Measurements from ENCODE around the gene PCBP2. TPM values are rescaled to one million over a fixed set of nuclear protein-coding genes. Genes with fewer than 3 reads are reported as not detected.
"Not testable (repeated sequence)": the region's sequence is repeated elsewhere in the genome, so short reads cannot be mapped to it uniquely, and the experiment has no call there.

Gene PCBP2
- 100 to 1,000 TPM; 738 to 756 TPM for total RNA-seq

- ChIA-PET CTCF (interaction anchor here (0.7 to 1.3 kb wide), 5 partner anchors 26 to 130 kb away, joined by 3 to 6 read pairs (median 4); partner anchors contain the start of gene AAAS), POLR2A (interaction anchor here (0.9 to 1.3 kb wide), 3 partner anchors 23 to 130 kb away, joined by 3 to 5 read pairs (median 4); partner anchors contain the start of genes AAAS and TARBP2)
- Mint-ChIP-seq H3K4me3 (peak within 1 kb of the TSS; percentile 100), H3K36me3 (ENCODE audit: low read depth) (peaks cover 51% of the 10 kb centered on the region), H3K9me3 (no peaks in the 10 kb centered on the region), H3K27me3 (no peaks in the 10 kb centered on the region), H3K4me1 (peaks cover 44% of the 10 kb centered on the region), H3K27ac (peak within 1 kb of the TSS; percentile 99)
- peak; percentile 98 for DNase-seq
Observed at GRCh38 chr12:53451661-53452158, at the start of gene PCBP2. Gene PCBP2, plus strand, starts transcription at chr12:53452102. Its CDS starts 2,699 bp downstream, at chr12:53454801.

DNA sequence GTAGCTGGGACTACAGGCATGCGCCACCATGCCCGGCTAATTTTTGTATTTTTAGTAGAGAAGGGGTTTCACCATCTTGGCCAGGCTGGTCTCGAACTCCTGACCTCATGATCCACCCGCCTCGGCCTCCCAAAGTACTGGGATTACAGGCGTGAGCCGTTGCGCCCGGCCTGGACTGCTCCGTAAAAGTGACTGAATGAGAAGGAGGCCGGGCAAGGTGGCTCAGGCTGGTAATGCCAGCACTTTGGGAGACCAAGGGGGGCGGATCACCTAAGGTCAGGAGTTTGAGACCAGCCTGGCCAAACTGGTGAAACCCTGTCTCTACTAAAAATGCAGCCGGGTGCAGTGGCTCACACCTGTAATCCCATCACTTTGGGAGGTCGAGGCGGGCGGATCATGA lies 49.6 kb upstream of the PCBP2 start:
- CTCF ChIA-PET, result interaction anchor here (0.9 kb wide), 1 partner anchor 50 kb away, joined by 3 read pairs; no protein-coding TSS in a partner anchor
- H3K27me3 Mint-ChIP-seq, POLR2A ChIA-PET, H3K4me3 Mint-ChIP-seq, H3K27ac Mint-ChIP-seq, DNase-seq, H3K9me3 Mint-ChIP-seq, H3K4me1 Mint-ChIP-seq: not testable (repeated sequence)
- H3K36me3 Mint-ChIP-seq (ENCODE audit: low read depth), result peaks cover 30% of the 10 kb centered on the region

DNA sequence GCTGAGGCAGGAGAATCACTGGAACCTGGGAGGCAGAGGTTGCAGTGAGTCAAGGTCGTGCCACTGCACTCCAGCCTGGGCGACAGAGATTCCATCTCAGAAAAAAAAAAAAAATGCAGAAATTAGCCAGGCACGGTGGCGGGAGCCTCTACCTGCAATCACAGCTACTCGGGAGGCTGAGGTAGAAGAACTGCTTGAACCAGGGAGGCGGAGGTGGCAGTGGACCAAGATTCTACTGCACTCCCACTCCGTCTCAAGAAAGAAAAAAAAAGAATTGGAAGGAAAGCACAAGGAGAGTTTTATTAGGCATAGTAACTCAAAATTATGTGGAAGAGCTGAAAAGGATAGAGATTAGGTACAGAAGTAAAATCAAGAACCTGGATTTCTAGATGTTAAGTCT lies 49.0 kb upstream of the PCBP2 start:
- ChIA-PET POLR2A (no interaction called here), CTCF (interaction anchor here (0.9 kb wide), 1 partner anchor 37 kb away, joined by 3 read pairs; no protein-coding TSS in a partner anchor)
- Mint-ChIP-seq H3K9me3 (no peaks in the 10 kb centered on the region), H3K4me1 (peaks cover 3% of the 10 kb centered on the region), H3K27ac (no peak overlapping the region), H3K27me3 (no peaks in the 10 kb centered on the region), H3K4me3 (no peak overlapping the region), H3K36me3 (ENCODE audit: low read depth) (peaks cover 30% of the 10 kb centered on the region)
- no peak for DNase-seq

DNA sequence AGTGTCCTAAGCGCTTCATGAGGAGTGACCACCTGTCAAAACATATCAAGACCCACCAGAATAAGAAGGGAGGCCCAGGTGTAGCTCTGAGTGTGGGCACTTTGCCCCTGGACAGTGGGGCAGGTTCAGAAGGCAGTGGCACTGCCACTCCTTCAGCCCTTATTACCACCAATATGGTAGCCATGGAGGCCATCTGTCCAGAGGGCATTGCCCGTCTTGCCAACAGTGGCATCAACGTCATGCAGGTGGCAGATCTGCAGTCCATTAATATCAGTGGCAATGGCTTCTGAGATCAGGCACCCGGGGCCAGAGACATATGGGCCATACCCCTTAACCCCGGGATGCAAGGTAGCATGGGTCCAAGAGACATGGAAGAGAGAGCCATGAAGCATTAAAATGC lies 41.0 kb upstream of the PCBP2 start:
- Mint-ChIP-seq H3K4me1 (peaks cover 18% of the 10 kb centered on the region), H3K27me3 (no peaks in the 10 kb centered on the region), H3K27ac (no peak overlapping the region), H3K36me3 (ENCODE audit: low read depth) (peaks cover 55% of the 10 kb centered on the region), H3K4me3 (no peak overlapping the region), H3K9me3 (no peaks in the 10 kb centered on the region)
- ChIA-PET CTCF (interaction anchor here (0.6 to 2.7 kb wide), 5 partner anchors 8 to 87 kb away, joined by 3 to 13 read pairs (median 4); no protein-coding TSS in a partner anchor), POLR2A (no interaction called here)
- no peak for DNase-seq

- peak overlapping the region; percentile 44 for H3K4me3 Mint-ChIP-seq
- H3K36me3 Mint-ChIP-seq (ENCODE audit: low read depth), result peaks cover 45% of the 10 kb centered on the region
- H3K27me3 Mint-ChIP-seq, result no peaks in the 10 kb centered on the region
- peak overlapping the region; percentile 61 for H3K27ac Mint-ChIP-seq
- POLR2A ChIA-PET, result interaction anchor here (0.7 to 2.5 kb wide), 3 partner anchors 34 to 62 kb away, joined by 3 to 13 read pairs (median 3); partner anchors contain the start of gene SP1
- no peaks in the 10 kb centered on the region for H3K9me3 Mint-ChIP-seq
- no peak for DNase-seq
- peaks cover 21% of the 10 kb centered on the region for H3K4me1 Mint-ChIP-seq
- CTCF ChIA-PET, result interaction anchor here (0.7 to 2.1 kb wide), 4 partner anchors 9 to 92 kb away, joined by 3 to 8 read pairs (median 6); partner anchors contain the start of gene AAAS
Observed at GRCh38 chr12:53413485-53414204, 38.3 kb upstream of the PCBP2 start.

DNA sequence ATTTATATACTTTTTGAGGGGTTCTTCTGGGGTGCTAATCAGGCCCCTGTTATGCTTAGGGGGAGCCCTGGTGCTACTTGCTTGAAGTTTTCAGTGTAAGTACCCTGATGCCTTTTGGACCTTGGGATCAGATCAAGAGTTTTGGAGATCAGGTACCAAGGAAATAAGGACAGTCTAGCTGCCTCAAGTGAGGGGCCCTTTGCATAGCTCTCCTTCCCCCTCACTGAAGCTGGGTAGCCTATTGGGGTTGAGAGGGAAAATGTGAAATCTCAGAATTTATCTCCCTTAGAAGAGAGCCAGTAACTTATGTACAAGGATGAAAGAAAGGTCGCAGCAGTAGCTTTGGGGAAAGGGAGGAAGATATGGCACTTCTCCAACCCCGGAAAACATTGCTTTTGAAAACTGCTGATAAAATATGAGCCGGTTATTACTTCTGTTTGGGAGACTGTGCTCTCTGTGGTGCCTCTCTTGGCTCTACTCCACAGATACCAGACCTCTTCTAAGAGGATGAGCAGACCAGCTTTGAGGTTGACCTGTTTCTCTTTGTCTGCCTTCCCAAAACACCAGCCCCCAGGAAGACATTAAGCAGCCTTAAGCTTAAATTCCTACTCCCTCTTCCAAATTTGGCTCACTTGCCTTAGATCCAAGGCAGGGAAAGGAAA lies 37.0 kb upstream of the PCBP2 start:
- Mint-ChIP-seq H3K27me3 (peaks cover 4% of the 10 kb centered on the region), H3K9me3 (no peaks in the 10 kb centered on the region), H3K4me3 (no peak overlapping the region), H3K4me1 (peaks cover 30% of the 10 kb centered on the region), H3K27ac (no peak overlapping the region), H3K36me3 (ENCODE audit: low read depth) (peaks cover 39% of the 10 kb centered on the region)
- ChIA-PET POLR2A (interaction anchor here (1.4 to 2.5 kb wide), 2 partner anchors 35 to 69 kb away, joined by 3 to 13 read pairs; partner anchors contain the start of gene SP1), CTCF (interaction anchor here (0.9 to 2.1 kb wide), 3 partner anchors 34 to 63 kb away, joined by 3 to 8 read pairs (median 3); no protein-coding TSS in a partner anchor)
- no peak for DNase-seq

GRCh38 chr12:53415752-53416389 lies 36.0 kb upstream of the PCBP2 start:
- ChIA-PET CTCF (interaction anchor here (0.7 to 2.1 kb wide), 4 partner anchors 61 to 71 kb away, joined by 3 to 8 read pairs (median 3); no protein-coding TSS in a partner anchor), POLR2A (interaction anchor here (1.4 to 2.5 kb wide), 2 partner anchors 36 to 70 kb away, joined by 3 to 13 read pairs; partner anchors contain the start of gene SP1)
- peaks cover 31% of the 10 kb centered on the region for H3K36me3 Mint-ChIP-seq (ENCODE audit: low read depth)
- H3K4me3 Mint-ChIP-seq, H3K27me3 Mint-ChIP-seq, H3K9me3 Mint-ChIP-seq, DNase-seq, H3K27ac Mint-ChIP-seq: not testable (repeated sequence)
- H3K4me1 Mint-ChIP-seq, result peaks cover 34% of the 10 kb centered on the region

DNA sequence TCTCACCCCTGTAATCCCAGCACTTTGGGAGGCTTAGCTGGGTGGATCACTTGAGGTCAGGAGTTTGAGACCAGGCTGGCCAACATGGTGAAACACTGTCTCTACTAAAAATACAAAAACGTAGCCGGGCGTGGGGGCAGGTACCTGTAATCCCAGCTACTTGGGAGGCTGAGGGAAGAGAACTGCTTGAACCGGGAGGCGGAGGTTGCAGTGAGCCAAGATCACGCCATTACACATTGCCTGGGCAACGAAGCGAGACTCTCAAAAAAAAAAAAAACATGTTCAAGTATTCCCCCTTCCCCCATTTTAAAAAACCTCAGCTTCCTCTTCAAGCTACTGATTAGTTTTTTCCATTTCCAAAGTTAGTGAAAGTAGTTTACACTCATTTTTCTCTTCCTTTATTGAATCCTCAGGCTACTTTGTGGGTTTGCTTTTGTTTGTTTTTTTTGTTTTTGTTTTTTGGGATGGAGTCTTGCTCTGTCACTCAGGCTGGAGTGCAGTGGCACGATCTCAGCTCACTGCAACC lies 34.5 kb upstream of the PCBP2 start:
- not testable (repeated sequence) for H3K9me3 Mint-ChIP-seq, H3K27me3 Mint-ChIP-seq, H3K27ac Mint-ChIP-seq, H3K4me3 Mint-ChIP-seq, DNase-seq
- H3K4me1 Mint-ChIP-seq, result peaks cover 33% of the 10 kb centered on the region
- ChIA-PET CTCF (interaction anchor here (0.6 to 1.9 kb wide), 5 partner anchors 65 to 239 kb away, joined by 3 to 13 read pairs (median 5); partner anchors contain the start of gene AAAS), POLR2A (interaction anchor here (1.2 to 2.7 kb wide), 4 partner anchors 12 to 64 kb away, joined by 3 to 10 read pairs (median 6); partner anchors contain the start of gene SP1)
- peaks cover 16% of the 10 kb centered on the region for H3K36me3 Mint-ChIP-seq (ENCODE audit: low read depth)

- Mint-ChIP-seq H3K27ac (no peak overlapping the region), H3K4me3 (no peak overlapping the region), H3K27me3 (peaks cover 4% of the 10 kb centered on the region), H3K4me1 (peaks cover 25% of the 10 kb centered on the region), H3K36me3 (ENCODE audit: low read depth) (peaks cover 12% of the 10 kb centered on the region), H3K9me3 (no peaks in the 10 kb centered on the region)
- ChIA-PET CTCF (interaction anchor here (0.6 to 1.9 kb wide), 8 partner anchors 8 to 97 kb away, joined by 3 to 13 read pairs (median 4); partner anchors contain the start of gene AAAS), POLR2A (interaction anchor here (1.2 to 2.7 kb wide), 4 partner anchors 12 to 65 kb away, joined by 3 to 10 read pairs (median 6); partner anchors contain the start of gene SP1)
- DNase-seq, result no peak
Observed at GRCh38 chr12:53418221-53418620, 33.7 kb upstream of the PCBP2 start.

DNA sequence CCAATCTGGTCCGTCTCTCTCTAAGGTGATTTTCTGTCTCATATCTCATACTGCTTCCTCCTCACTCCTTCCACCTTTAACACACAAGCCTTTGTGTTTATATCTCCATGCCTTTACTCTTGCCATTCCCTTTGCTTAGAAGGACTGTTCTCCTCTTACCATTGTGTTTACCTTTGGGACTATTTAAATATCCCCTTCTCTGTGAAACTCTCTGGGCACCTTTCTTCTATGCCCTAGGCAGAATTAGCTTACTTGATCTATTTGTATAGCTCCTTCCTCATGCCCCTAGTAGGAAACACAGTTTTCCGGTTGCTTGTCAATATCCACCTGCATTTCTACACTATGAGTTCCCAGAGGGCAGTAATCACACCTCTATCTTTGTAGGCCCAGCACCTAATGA lies 32.1 kb upstream of the PCBP2 start:
- Mint-ChIP-seq H3K27ac (no peak overlapping the region), H3K27me3 (peaks cover 4% of the 10 kb centered on the region), H3K4me3 (no peak overlapping the region), H3K36me3 (ENCODE audit: low read depth) (peaks cover 7% of the 10 kb centered on the region), H3K9me3 (no peaks in the 10 kb centered on the region), H3K4me1 (peaks cover 23% of the 10 kb centered on the region)
- CTCF ChIA-PET, result interaction anchor here (0.9 to 7.8 kb wide), 2 partner anchors 8 to 65 kb away, joined by 3 to 138 read pairs; no protein-coding TSS in a partner anchor
- POLR2A ChIA-PET, result interaction anchor here (1.9 kb wide), 1 partner anchor 38 kb away, joined by 12 read pairs; no protein-coding TSS in a partner anchor
- DNase-seq, result no peak

GRCh38 chr12:53422247-53422646 lies 29.7 kb upstream of the PCBP2 start:
- CTCF ChIA-PET, result interaction anchor here (0.7 to 7.8 kb wide), 11 partner anchors 8 to 101 kb away, joined by 3 to 138 read pairs (median 8); partner anchors contain the start of genes AAAS, PRR13 and SP1

More at GRCh38 chr12:53422247-53422646, 29.7 kb upstream of the PCBP2 start:
- H3K9me3 Mint-ChIP-seq; H3K27ac Mint-ChIP-seq; H3K36me3 Mint-ChIP-seq (ENCODE audit: low read depth); DNase-seq; H3K27me3 Mint-ChIP-seq; H3K4me3 Mint-ChIP-seq: not testable (repeated sequence)
- POLR2A ChIA-PET, result interaction anchor here (1.3 to 2.8 kb wide), 3 partner anchors 43 to 98 kb away, joined by 8 to 10 read pairs (median 9); partner anchors contain the start of gene SP1
- H3K4me1 Mint-ChIP-seq, result peaks cover 23% of the 10 kb centered on the region

Data from activated CD4-positive, alpha-beta memory T cell treated with anti-CD3 and anti-CD28 coated beads, Interleukin-2, amount 10 ng/mL, durations not matched to agents 7 days and 5 days (primary cell).